GM12872 (cell line): ENCODE data around the gene ARHGEF19.

Experiments
- TF ChIP-seq, protein P1 (sequence below): IDR thresholded peaks from 3 replicates; pipeline ENCODE4 v1.5.1; 2011; ENCODE audit warnings: low read depth, mild to moderate bottlenecking, low read length, moderate library complexity; ENCODE audit not compliant: insufficient read depth

ARHGEF19 gene

GRCh38 chr1:16232316-16232710 is 19.9 kb upstream of the ARHGEF19 start:
- TF ChIP-seq, protein P1, sequence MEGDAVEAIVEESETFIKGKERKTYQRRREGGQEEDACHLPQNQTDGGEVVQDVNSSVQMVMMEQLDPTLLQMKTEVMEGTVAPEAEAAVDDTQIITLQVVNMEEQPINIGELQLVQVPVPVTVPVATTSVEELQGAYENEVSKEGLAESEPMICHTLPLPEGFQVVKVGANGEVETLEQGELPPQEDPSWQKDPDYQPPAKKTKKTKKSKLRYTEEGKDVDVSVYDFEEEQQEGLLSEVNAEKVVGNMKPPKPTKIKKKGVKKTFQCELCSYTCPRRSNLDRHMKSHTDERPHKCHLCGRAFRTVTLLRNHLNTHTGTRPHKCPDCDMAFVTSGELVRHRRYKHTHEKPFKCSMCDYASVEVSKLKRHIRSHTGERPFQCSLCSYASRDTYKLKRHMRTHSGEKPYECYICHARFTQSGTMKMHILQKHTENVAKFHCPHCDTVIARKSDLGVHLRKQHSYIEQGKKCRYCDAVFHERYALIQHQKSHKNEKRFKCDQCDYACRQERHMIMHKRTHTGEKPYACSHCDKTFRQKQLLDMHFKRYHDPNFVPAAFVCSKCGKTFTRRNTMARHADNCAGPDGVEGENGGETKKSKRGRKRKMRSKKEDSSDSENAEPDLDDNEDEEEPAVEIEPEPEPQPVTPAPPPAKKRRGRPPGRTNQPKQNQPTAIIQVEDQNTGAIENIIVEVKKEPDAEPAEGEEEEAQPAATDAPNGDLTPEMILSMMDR, result no peak

DNA sequence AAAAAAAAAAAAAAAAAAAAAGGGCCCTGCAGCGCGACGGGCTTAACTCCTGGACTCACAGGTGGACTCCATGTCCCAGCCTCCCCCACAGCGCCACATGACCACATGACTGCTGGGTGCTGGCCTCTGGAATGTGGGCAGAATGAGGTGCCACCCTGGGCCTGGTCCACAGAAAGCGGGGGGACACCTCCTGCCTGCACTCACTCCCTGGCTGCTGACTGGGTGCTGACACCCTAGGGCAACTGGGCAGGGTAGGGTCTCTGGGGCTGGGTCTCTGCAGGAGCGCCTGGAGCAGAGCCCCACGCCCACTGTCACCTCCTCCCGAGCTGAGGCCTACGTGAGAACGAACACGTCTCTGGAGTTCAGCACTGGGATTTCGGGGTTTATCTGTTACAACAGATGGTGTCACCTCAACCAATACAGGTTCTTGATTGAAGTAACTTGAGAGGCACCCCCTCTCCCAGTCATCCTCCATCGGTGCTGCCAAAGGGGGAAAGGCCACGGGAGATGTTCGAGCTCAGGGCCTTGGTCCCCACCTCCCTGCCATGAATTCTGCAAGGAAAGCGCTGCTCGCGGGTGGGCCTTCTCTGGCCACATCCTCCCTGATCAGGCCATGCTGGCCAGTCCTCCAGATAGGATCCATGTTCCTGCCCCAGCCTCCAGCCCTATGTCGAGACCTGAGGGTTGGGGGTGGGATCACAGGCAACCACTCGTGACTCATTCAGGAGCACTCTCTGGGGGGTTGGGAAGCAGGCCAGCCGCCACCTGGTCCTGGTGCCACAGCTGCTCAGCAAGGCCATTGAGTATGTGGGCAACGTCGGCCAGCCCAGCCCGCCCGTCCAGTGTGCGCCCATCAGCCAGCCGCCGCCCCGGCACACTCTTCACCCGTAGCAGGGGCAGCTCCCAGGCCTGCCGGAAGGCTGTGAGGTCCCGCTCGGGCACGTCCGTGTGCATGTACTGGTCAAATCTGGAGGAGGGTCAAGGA is 19.2 kb upstream of the ARHGEF19 start:
- TF ChIP-seq, protein P1, result no peak

GRCh38 chr1:16230744-16231143 is 18.3 kb upstream of the ARHGEF19 start:
- TF ChIP-seq, protein P1, result no peak

GRCh38 chr1:16229976-16230740 is 17.7 kb upstream of the ARHGEF19 start:
- TF ChIP-seq, protein P1, result no peak

- TF ChIP-seq, protein P1, result no peak
These were observed 14.2 kb upstream of the ARHGEF19 start for GRCh38 chr1:16226490-16227179.

- TF ChIP-seq, protein P1, result no peak
These were observed 13.7 kb upstream of the ARHGEF19 start for GRCh38 chr1:16226129-16226489.

DNA sequence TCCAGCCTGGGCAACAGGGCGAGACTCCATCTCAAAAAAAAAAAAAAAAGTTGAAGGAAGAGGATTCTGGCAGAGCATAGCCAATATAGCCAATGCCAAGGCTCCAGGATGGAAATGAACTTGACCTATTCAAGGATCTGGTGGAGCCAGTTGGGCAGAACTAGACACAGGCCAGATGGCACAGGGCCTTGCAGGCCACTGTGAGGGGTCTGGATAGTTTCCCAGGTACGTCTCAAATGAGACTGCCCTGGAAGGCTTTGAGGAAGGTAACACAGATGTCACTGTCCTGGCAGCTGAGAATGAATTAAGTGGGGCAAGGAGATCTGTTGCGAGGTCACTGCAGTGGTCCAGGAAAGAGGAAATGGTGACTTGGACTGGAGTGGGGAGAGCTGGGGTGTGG is 12.0 kb upstream of the ARHGEF19 start:
- TF ChIP-seq, protein P1, result no peak
